HEK293T (cell line): ENCODE measurements around the gene ANXA11.
"Not testable (repeated sequence)": the region's sequence is repeated elsewhere in the genome, so short reads cannot be mapped to it uniquely, and the experiment has no call there.

ENCODE experiments used
- ARNT ChIP-seq: fragments of 450-650 bp; IDR thresholded peaks from 2 replicates; pipeline ENCODE4 v1.6.1; 2017; ENCODE audit warnings: mild to moderate bottlenecking
- BHLHE40 ChIP-seq: fragments of 450-650 bp; IDR thresholded peaks from 2 replicates; pipeline ENCODE4 v1.6.1; 2016; ENCODE audit warnings: mild to moderate bottlenecking, moderate library complexity, borderline replicate concordance
- ELF4 ChIP-seq: fragments of 450-650 bp; IDR thresholded peaks from 2 replicates; pipeline ENCODE4 v1.6.1; 2017; ENCODE audit warnings: antibody characterized with exemption
- FOXA1 ChIP-seq: fragments of 450-650 bp; IDR thresholded peaks from 2 replicates; pipeline ENCODE4 v1.6.1; 2016; ENCODE audit warnings: mild to moderate bottlenecking
- FOXK2 ChIP-seq: fragments of 450-650 bp; IDR thresholded peaks from 2 replicates; pipeline ENCODE4 v1.6.1; 2016; ENCODE audit warnings: mild to moderate bottlenecking
- HDGF ChIP-seq: fragments of 450-650 bp; IDR thresholded peaks from 2 replicates; pipeline ENCODE4 v1.6.1; 2017; ENCODE audit warnings: antibody characterized with exemption, borderline replicate concordance
- NFRKB ChIP-seq: fragments of 450-650 bp; IDR thresholded peaks from 2 replicates; pipeline ENCODE4 v1.6.1; 2016; ENCODE audit warnings: mild to moderate bottlenecking, moderate library complexity
- SP1 ChIP-seq: fragments of 450-650 bp; IDR thresholded peaks from 2 replicates; pipeline ENCODE4 v1.6.1; 2017
- SUZ12 ChIP-seq: fragments of 450-650 bp; IDR thresholded peaks from 2 replicates; pipeline ENCODE4 v1.6.1; 2016; ENCODE audit warnings: mild to moderate bottlenecking
- TARDBP ChIP-seq: fragments of 450-650 bp; IDR thresholded peaks from 2 replicates; pipeline ENCODE4 v1.6.1; 2016
- TF ChIP-seq, protein P1 (sequence below): fragments of 450-650 bp; IDR thresholded peaks from 2 replicates; pipeline ENCODE4 v1.6.1; 2016

DNA sequence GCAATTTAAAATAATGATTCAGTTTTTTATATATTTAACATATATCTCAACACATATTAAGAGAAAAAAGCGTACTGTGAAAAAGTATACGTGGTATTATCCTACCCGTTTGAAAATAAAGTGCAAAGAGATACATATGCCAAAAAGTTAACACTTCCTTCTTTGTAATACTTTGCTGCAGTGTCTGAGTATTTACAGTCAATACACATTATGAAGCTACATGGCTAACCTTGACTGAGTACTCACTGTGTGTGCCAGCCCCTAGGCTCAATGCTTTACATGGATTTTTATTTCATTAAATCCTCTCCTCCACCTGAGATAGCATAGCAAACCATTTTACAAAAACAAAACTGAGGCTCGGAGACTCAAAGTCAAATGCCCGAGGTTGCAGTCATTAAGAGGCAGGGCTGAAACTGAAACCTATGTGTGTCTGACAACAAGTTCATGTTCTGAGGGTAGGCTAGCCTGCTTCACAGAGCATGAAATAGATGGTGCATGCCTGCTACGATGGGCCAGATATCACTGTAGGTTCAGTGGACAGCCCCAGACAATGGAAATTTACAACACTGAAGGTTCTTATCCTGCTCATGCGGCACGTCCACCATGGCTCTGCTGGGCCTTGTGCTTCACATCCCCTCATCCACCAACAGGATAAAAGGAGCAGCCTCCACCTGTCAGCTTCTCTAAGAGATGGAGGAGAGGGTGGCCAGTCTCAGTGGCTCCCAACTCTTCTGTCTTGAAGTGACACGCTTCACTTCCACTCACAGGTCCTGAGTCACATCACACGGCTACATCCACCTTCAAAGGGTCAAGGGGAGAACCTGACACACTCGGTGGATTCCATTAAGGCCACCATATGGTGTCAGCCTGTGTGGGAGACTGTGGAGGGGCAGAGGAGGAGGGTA lies 29.2 kb upstream of the ANXA11 start:
- not testable (repeated sequence) for TF ChIP-seq BHLHE40, HDGF, FOXA1, NFRKB, FOXK2, SP1, TARDBP, ELF4, ARNT, SUZ12
- TF ChIP-seq, protein P1, sequence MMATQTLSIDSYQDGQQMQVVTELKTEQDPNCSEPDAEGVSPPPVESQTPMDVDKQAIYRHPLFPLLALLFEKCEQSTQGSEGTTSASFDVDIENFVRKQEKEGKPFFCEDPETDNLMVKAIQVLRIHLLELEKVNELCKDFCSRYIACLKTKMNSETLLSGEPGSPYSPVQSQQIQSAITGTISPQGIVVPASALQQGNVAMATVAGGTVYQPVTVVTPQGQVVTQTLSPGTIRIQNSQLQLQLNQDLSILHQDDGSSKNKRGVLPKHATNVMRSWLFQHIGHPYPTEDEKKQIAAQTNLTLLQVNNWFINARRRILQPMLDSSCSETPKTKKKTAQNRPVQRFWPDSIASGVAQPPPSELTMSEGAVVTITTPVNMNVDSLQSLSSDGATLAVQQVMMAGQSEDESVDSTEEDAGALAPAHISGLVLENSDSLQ = not testable (repeated sequence)
